H1 (cell line): ENCODE results near the gene MARCHF9. TPM values are rescaled to one million over a fixed set of nuclear protein-coding genes. Genes with fewer than 3 reads are reported as not detected.

Experiments
- CTCF ChIA-PET: fragments of 300-600 bp; sonication (Branson Sonifier 250); formaldehyde crosslinking; loops from one replicate; lab custom pipeline; 2021; ENCODE audit not compliant: partially characterized antibody; lab: Charles Lee
- POLR2A ChIA-PET: fragments of 300-600 bp; sonication (Branson Sonifier 250); formaldehyde crosslinking; loops from one replicate; lab custom pipeline; 2021; ENCODE audit warnings: inconsistent platforms; ENCODE audit not compliant: partially characterized antibody; lab: Charles Lee
- DNase-seq, 2 experiments: peaks; one replicate each; pipeline versions ENCODE4 v3.0.0 to v3.0.0-alpha.2; 2010 to 2022; ENCODE audit warnings: low spot score in 2 of 2, low read depth in 1 of 2, mixed read lengths in 1 of 2
- FAIRE-seq: peaks from 2 replicates; lab custom pipeline; 2011; peaks lifted over from hg19 to GRCh38; lab: Jason Lieb, UNC
- H2AFZ ChIP-seq: 2 replicates; pipeline ENCODE4 v1.8.1; 2012; ENCODE audit warnings: low read length, inconsistent platforms
- H2AK5ac ChIP-seq: 2 replicates; pipeline ENCODE4 v1.6.1; 2013; ENCODE audit warnings: low read depth, low read length
- H2BK120ac ChIP-seq: replicated peaks from 2 replicates; pipeline ENCODE3; 2013; ENCODE audit warnings: low read depth, low read length, inconsistent platforms
- H2BK12ac ChIP-seq: 2 replicates; pipeline ENCODE4 v1.6.1; 2013; ENCODE audit warnings: low read depth, low read length
- H2BK15ac ChIP-seq: 2 replicates; pipeline ENCODE4 v1.6.1; 2013; ENCODE audit warnings: low read length
- H2BK20ac ChIP-seq: 2 replicates; pipeline ENCODE4 v1.6.1; 2013; ENCODE audit warnings: low read length
- H2BK5ac ChIP-seq: 2 replicates; pipeline ENCODE4 v1.6.1; 2013; ENCODE audit warnings: low read depth, low read length
- H3K14ac ChIP-seq: 2 replicates; pipeline ENCODE4 v1.6.1; 2013; ENCODE audit warnings: inconsistent platforms; ENCODE audit not compliant: insufficient read length
- H3K18ac ChIP-seq: 2 replicates; pipeline ENCODE4 v1.6.1; 2013; ENCODE audit warnings: low read length; ENCODE audit errors: extremely low read depth
- H3K23ac ChIP-seq: 2 replicates; pipeline ENCODE4 v1.6.1; 2013; ENCODE audit warnings: inconsistent platforms; ENCODE audit not compliant: insufficient read length
- H3K23me2 ChIP-seq: 2 replicates; pipeline ENCODE4 v1.6.1; 2013; ENCODE audit warnings: low read depth, low read length
- H3K27ac ChIP-seq: 2 replicates; pipeline ENCODE4 v1.6.1; 2011; ENCODE audit warnings: low read depth, low read length, inconsistent platforms
- H3K27me3 ChIP-seq, 4 experiments: replicated peaks in 1 of 4; 1 replicate in 1 of 4; 2 replicates in 3 of 4; pipeline versions ENCODE4 v1.6.1 to v1.8.1; 2011 to 2013; ENCODE audit warnings: low read length in 3 of 4, mild to moderate bottlenecking in 3 of 4, inconsistent platforms in 2 of 4, mixed read lengths in 2 of 4, moderate library complexity in 1 of 4; ENCODE audit not compliant: control insufficient read depth in 3 of 4, insufficient read depth in 3 of 4; ENCODE audit errors: extremely low read depth in 1 of 4
- H3K36me3 ChIP-seq, 4 experiments: 2 replicates each; pipeline versions ENCODE4 v1.6.1 to v1.8.1; 2011 to 2013; ENCODE audit warnings: mild to moderate bottlenecking in 4 of 4, low read length in 3 of 4, moderate library complexity in 2 of 4, control low read depth in 1 of 4, inconsistent platforms in 1 of 4; ENCODE audit not compliant: insufficient read depth in 4 of 4, control insufficient read depth in 2 of 4
- H3K4ac ChIP-seq: replicated peaks from 2 replicates; pipeline ENCODE3; 2013; ENCODE audit warnings: low read length, low read depth, mixed read lengths, inconsistent platforms; ENCODE audit not compliant: insufficient read length
- H3K4me1 ChIP-seq, 4 experiments: replicated peaks in 1 of 4; 1 replicate in 1 of 4; 2 replicates in 3 of 4; pipeline versions ENCODE4 v1.6.1 to v1.8.1; 2011 to 2013; ENCODE audit warnings: low read length in 3 of 4, inconsistent platforms in 2 of 4, mixed read lengths in 1 of 4; ENCODE audit not compliant: insufficient read depth in 4 of 4, control insufficient read depth in 3 of 4
- H3K4me2 ChIP-seq, 2 experiments: 2 replicates each; pipeline versions ENCODE4 v1.6.1 to v1.8.1; 2011 to 2013; ENCODE audit warnings: low read depth in 2 of 2, low read length in 2 of 2, control low read depth in 1 of 2, inconsistent platforms in 1 of 2, mild to moderate bottlenecking in 1 of 2; ENCODE audit not compliant: insufficient read depth in 1 of 2
- H3K4me3 ChIP-seq, 4 experiments: fragments of 200-600, 300-600 bp in 1 of 4; sonication (generic), shearing (Covaris generic), sonication (Bioruptor Twin) in 1 of 4; 2 replicates each; pipeline versions ENCODE4 v1.5.1 to v1.8.1; 2011 to 2016; ENCODE audit warnings: low read length in 4 of 4, low read depth in 3 of 4, control low read depth in 2 of 4, inconsistent platforms in 2 of 4, mild to moderate bottlenecking in 2 of 4, mixed read lengths in 1 of 4, moderate library complexity in 1 of 4; ENCODE audit not compliant: insufficient read depth in 2 of 4; ENCODE audit errors: extremely low read depth in 1 of 4
- H3K56ac ChIP-seq: replicated peaks from 2 replicates; pipeline ENCODE3; 2013; ENCODE audit warnings: low read depth, mild to moderate bottlenecking, mixed read lengths, low read length, inconsistent platforms; ENCODE audit not compliant: insufficient read length
- H3K79me1 ChIP-seq: 2 replicates; pipeline ENCODE4 v1.6.1; 2013; ENCODE audit warnings: low read depth, low read length, control low read depth
- H3K79me2 ChIP-seq, 2 experiments: 2 replicates each; pipeline versions ENCODE4 v1.6.1 to v1.8.1; 2012 to 2013; ENCODE audit warnings: low read length in 2 of 2, mild to moderate bottlenecking in 2 of 2, inconsistent platforms in 1 of 2; ENCODE audit not compliant: insufficient read depth in 2 of 2, control insufficient read depth in 1 of 2
- H3K9ac ChIP-seq, 4 experiments: replicated peaks in 1 of 4; 1 replicate in 1 of 4; 2 replicates in 3 of 4; pipeline versions ENCODE4 v1.6.1 to v1.8.1; 2011 to 2013; ENCODE audit warnings: low read depth in 3 of 4, low read length in 3 of 4, control low read depth in 2 of 4, mild to moderate bottlenecking in 2 of 4, moderate library complexity in 2 of 4, inconsistent platforms in 1 of 4; ENCODE audit errors: extremely low read depth in 1 of 4
- H3K9me3 ChIP-seq, 2 experiments: 2 replicates each; pipeline versions ENCODE4 v1.6.1 to v1.8.1; 2012 to 2013; ENCODE audit warnings: mild to moderate bottlenecking in 2 of 2, moderate library complexity in 2 of 2, control low read depth in 1 of 2, inconsistent platforms in 1 of 2, low read depth in 1 of 2, low read length in 1 of 2, mixed read lengths in 1 of 2; ENCODE audit not compliant: insufficient read depth in 2 of 2
- H4K20me1 ChIP-seq, 2 experiments: replicated peaks in 1 of 2; 2 replicates each; pipeline versions ENCODE3 to v1.8.1; 2011 to 2013; ENCODE audit warnings: inconsistent platforms in 2 of 2, low read length in 2 of 2, mild to moderate bottlenecking in 1 of 2; ENCODE audit not compliant: insufficient read depth in 2 of 2, control insufficient read depth in 1 of 2
- H4K5ac ChIP-seq: 2 replicates; pipeline ENCODE4 v1.6.1; 2013; ENCODE audit warnings: low read length, low read depth, mixed read lengths, inconsistent platforms; ENCODE audit not compliant: insufficient read length
- H4K8ac ChIP-seq: 2 replicates; pipeline ENCODE4 v1.8.0; 2013; ENCODE audit warnings: mild to moderate bottlenecking, moderate library complexity, low read length, inconsistent platforms; ENCODE audit not compliant: insufficient read depth; ENCODE audit errors: extremely low read depth
- H4K91ac ChIP-seq: replicated peaks from 2 replicates; pipeline ENCODE3; 2013; ENCODE audit warnings: low read length, mixed read lengths, inconsistent platforms; ENCODE audit not compliant: insufficient read length
- CBX5 ChIP-seq: fragments of 300-800, 300-1000 bp; sonication (generic); IDR thresholded peaks from 2 replicates; pipeline ENCODE4 v1.7.1; 2016; ENCODE audit warnings: antibody characterized with exemption, low read length, low read depth
- TCF12 ChIP-seq: IDR thresholded peaks from 2 replicates; pipeline ENCODE4 v1.6.1; 2011; ENCODE audit warnings: low read depth, mild to moderate bottlenecking, low read length
- WGBS, 2 experiments: shearing (Covaris generic) in 1 of 2; methylation state at CpG; one replicate each; pipeline versions ENCODE4 v1.1.6 to v1.1.7; 2013 to 2015; ENCODE audit warnings: low lambda C conversion rate in 2 of 2, mixed read lengths in 2 of 2, inconsistent platforms in 1 of 2, low coverage in 1 of 2, missing lambda C conversion rate in 1 of 2; ENCODE audit not compliant: insufficient replicate concordance in 2 of 2, insufficient coverage in 1 of 2, insufficient read length in 1 of 2; ENCODE audit errors: extremely low coverage in 1 of 2, missing lambda C conversion rate in 1 of 2; 5-methylcytosine and 5-hydroxymethylcytosine counted together
- polyA plus RNA-seq, 7 experiments: library from polyadenylated mRNA; depleted of rRNA in 3 of 7; stranded (reverse) in 5 of 7; unstranded in 2 of 7; fragments of >200 nt in 5 of 7; fragments of 200-250 nt in 2 of 7; gene quantifications; 1 replicate in 5 of 7; 2 replicates in 1 of 7; 4 replicates in 1 of 7; pipeline versions ENCODE4 v1.2.1 to v1.2.3, GENCODE V29; 2011 to 2013; ENCODE audit warnings: missing spikeins in 2 of 7, mixed read lengths in 2 of 7
- total RNA-seq: library from RNA; stranded (reverse); fragmentation: NEBNext Ultra II Directional; extraction: Animal tissue kit (Norgen Biotek cat#: 25700); gene quantifications from 2 replicates; pipeline ENCODE4 v1.2.1, GENCODE V29; 2021

MARCHF9 gene
- total and polyA plus RNA-seq, 2 of the 8 experiments (the other 6 are each of a cell fraction or from before 2014, with no cell fraction given) = 6.4 to 7.8 TPM

DNA sequence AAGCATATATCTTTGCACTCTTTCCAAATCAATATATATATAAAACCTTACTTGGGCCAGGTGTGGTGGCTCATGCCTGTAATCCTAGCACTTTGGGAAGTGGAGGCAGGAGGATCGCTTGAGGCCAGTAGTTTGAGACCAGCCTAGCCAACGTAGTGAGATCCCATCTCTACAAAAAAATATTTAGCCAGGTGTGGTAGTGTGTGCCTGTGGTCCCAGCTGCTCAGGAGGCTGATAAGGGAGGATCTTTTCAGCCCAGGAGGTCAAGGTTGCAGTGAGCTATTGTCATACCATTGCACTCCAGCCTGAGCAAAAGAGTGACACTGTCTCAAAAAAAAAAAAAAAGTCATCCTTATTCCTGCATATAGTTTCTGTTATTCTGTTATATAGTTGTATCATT lies 46.6 kb upstream of the MARCHF9 start:
- no peak for FAIRE-seq
- Histone ChIP-seq H2AK5ac (no peak overlapping the region), H3K23ac (no peak overlapping the region), H3K4me1 (no peaks in the 10 kb centered on the region), H3K79me2 (no peaks in the 10 kb centered on the region), H4K20me1 (peaks cover 0 to 1% of the 10 kb centered on the region in 2 experiments), H3K14ac (no peak overlapping the region), H3K4ac (no peak overlapping the region), H2BK20ac (no peak overlapping the region), H2AFZ (no peak overlapping the region), H3K9ac (no peak overlapping the region), H3K9me3 (no peaks in the 10 kb centered on the region), H3K18ac (no peak overlapping the region), H4K5ac (no peak overlapping the region), H3K56ac (no peak overlapping the region), H3K36me3 (no peaks in the 10 kb centered on the region; a peak in 1 of 8 replicates), H3K27me3 (no peaks in the 10 kb centered on the region), H2BK15ac (no peak overlapping the region), H4K8ac (no peak overlapping the region), H3K79me1 (no peaks in the 10 kb centered on the region), H2BK12ac (no peak overlapping the region), H2BK5ac (no peak overlapping the region), H3K4me2 (no peak overlapping the region), H4K91ac (no peak overlapping the region), H3K27ac (no peak overlapping the region), H3K4me3 (no peak overlapping the region), H2BK120ac (no peak overlapping the region), H3K23me2 (no peaks in the 10 kb centered on the region)
- WGBS, 2 experiments = 92% methylated on average over 2 of the region's 2 CpGs; no CpG with 5 or more reads in 1 of the 2 experiments
- ChIA-PET POLR2A (interaction anchor here (0.6 to 0.8 kb wide), 3 partner anchors 10 to 105 kb away, joined by 3 to 4 read pairs (median 4); no protein-coding TSS in a partner anchor), CTCF (interaction anchor here (0.6 to 2.1 kb wide), 3 partner anchors 14 to 125 kb away, joined by 3 to 5 read pairs (median 4); partner anchors contain the start of gene B4GALNT1)
- no peak for DNase-seq
- TF ChIP-seq CBX5 = no peak
- no peak for TF ChIP-seq TCF12
